H54 (cell line): ENCODE measurements around the gene QSER1.
"Not testable (repeated sequence)": the region's sequence is repeated elsewhere in the genome, so short reads cannot be mapped to it uniquely, and the experiment has no call there.

Experiments
- DNase-seq: peaks from one replicate; pipeline ENCODE4 v3.0.0; 2011; ENCODE audit warnings: low spot score, mixed read lengths; ENCODE audit not compliant: insufficient read length
- FAIRE-seq: peaks from 3 replicates; lab custom pipeline; 2011; peaks lifted over from hg19 to GRCh38; lab: Jason Lieb, UNC
- POLR2A ChIP-seq: IDR thresholded peaks from 2 replicates; pipeline ENCODE4 v1.6.1; 2011; ENCODE audit warnings: low read depth, mild to moderate bottlenecking, low read length

Gene QSER1

GRCh38 chr11:33017965-33018364, 125.4 kb downstream of the QSER1 start:
- DNase-seq (no peak), FAIRE-seq (no peak)
- no peak for TF ChIP-seq POLR2A

DNA sequence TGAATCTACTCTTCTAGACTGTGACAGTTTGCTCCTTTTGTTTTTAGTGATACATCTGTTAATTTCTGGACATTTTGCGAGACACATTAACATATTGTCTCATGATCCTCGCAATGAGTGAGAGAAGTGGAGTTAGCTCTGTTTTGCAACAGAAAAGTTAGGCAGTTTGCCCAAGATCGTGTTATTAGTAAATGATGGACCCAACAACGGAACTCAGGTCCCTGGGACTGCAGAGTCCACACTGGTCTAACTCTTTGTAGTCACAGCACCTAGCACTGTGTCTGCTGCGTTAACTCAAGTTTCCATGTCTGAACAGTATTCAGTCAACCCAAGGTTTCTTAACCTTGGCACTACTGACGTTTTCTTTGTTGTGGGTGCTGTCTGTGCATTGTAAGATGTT, 126.2 kb downstream of the QSER1 start:
- FAIRE-seq: no peak
- TF ChIP-seq POLR2A: no peak
- DNase-seq: no peak

- DNase-seq (no peak), FAIRE-seq (no peak)
- no peak for TF ChIP-seq POLR2A
These were observed 128.9 kb downstream of the QSER1 start for GRCh38 chr11:33021501-33021900.

DNA sequence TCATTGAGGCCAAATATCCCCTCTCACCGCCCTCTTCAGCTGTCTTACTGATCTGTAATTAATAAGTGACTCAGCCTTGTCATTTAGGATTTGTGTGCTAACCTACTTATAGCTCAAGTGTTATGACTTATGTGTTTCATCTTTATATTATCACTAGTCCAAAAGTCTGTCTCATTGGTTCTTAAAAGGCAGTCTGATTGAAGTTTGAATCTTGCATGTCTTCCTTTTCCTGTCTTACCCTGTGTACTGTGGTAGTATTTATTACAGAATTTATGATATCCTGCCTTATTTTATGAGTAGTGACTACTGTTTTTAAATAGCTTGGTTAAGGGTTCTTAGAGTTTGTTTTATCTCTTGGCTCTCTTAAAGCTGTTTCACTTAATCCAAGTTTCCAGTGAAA, 129.3 kb downstream of the QSER1 start:
- no peak for FAIRE-seq
- DNase-seq: no peak

DNA sequence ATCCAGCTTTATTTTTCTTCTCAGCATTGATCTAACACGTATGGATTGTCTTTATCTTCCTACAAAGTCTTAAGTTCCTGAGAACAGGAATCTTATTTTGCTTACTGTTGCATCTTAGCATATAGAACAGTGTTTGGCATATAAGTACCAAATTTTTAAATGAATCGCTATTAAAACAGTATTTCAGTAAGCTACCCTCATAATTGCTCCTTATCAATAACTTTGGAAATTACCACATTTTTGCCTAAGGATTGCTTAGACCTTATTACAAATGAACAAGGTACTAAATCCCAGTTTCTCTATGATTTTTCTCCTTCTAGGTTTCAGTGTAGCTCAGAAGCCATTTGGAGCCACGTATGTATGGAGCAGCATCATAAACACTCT, 132.7 kb downstream of the QSER1 start:
- no peak for TF ChIP-seq POLR2A
- DNase-seq (no peak), FAIRE-seq (no peak)

More for the DNA sequence above, 129.3 kb downstream of the QSER1 start:
- no peak for TF ChIP-seq POLR2A

DNA sequence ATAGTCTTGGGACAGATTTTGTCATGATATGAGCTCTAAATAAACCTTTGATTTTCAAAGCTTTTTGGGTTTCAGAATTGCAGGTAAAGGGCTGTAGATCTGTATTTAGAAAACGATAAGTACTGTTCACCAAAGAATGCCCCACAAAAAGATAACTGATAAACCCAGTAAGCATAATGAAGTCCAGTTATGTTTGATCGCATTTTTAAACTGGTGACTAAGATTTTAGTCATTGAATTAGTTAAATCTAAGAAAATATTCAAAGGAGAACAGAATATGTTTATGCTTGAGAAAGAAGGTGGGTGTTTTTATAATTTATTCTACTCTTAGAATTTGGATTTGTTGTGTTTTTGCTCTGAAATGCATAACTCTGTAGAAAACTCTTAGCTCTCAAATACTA, 134.6 kb downstream of the QSER1 start:
- no peak for TF ChIP-seq POLR2A
- DNase-seq: no peak
- no peak for FAIRE-seq

DNA sequence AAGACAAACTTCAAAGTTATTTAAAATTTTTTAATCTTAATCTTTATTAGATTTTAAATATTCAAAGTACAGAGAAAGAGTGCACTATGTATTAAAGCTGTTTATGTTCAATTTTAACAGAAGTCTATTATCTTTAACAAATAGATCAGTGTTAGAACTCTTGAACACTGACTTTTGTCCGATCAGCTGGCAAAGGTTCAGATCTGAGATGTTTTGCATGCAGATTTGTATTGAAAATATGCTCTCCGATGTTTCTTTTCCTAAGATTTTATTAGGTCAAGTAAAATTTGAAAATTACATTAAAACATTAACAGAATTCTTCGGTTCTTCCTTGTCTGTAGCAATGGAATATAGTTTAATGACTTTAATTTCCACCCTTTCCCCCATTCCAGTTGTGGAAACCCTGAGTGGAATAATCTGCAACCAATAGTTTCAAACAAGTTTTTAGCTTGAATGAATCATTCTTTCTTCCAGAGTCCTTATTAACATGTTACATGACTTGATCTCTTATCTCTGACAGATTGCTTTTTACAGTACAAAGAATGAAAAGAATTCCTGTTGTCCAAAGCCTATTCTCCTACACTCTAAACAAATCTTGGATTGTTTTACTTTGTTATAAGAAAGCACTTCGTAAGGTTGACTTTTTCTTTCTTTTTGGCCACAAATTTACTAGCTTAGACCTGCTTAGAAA, 135.4 kb downstream of the QSER1 start:
- FAIRE-seq (peak; percentile 50), DNase-seq (no peak)
- TF ChIP-seq POLR2A: no peak

- DNase-seq: no peak
- no peak for FAIRE-seq
- no peak for TF ChIP-seq POLR2A
These were observed 135.9 kb downstream of the QSER1 start for GRCh38 chr11:33028537-33028914.

GRCh38 chr11:33029218-33029617, 136.6 kb downstream of the QSER1 start:
- FAIRE-seq, DNase-seq: not testable (repeated sequence)
